K562 (cell line): ENCODE measurements around the gene SEMA3A. TPM values are rescaled to one million over a fixed set of nuclear protein-coding genes. Genes with fewer than 3 reads are reported as not detected.

Experiments
- ATAC-seq: fragments of 200-7000 bp; cut with Tn5 transposase; 3 replicates; pipeline ENCODE4 v1.9.1; 2020; ENCODE audit warnings: moderate library complexity
- BruUV-seq: library from RNA; stranded (reverse); fragments of 400-500 nt; replicated peaks from 2 replicates; lab custom pipeline; 2021; lab: Mats Ljungman, UMichigan
- CTCF ChIA-PET: fragments of 300-600 bp; formaldehyde crosslinking; extraction: SDS; loops from one replicate; lab custom pipeline; 2021; ENCODE audit warnings: low intra/inter-chr PET ratio; lab: Yijun Ruan, JAX
- POLR2A ChIA-PET: fragments of 300-600, 350-650 bp; sonication (Branson Sonifier 250); formaldehyde crosslinking; extraction: SDS; loops from one replicate; lab custom pipeline; 2021; ENCODE audit warnings: antibody characterized with exemption, inconsistent platforms; lab: Yijun Ruan, JAX
- DNase-seq, 4 experiments: peaks; one replicate each; pipeline versions ENCODE4 v3.0.0 to v3.0.0-alpha.2; 2011 to 2018; ENCODE audit warnings: low spot score in 3 of 4, mixed read lengths in 3 of 4; ENCODE audit errors: extremely low read depth in 1 of 4
- FAIRE-seq: peaks from 2 replicates; lab custom pipeline; 2011; peaks lifted over from hg19 to GRCh38; lab: Jason Lieb, UNC
- H2AFZ ChIP-seq: 2 replicates; pipeline ENCODE4 v1.6.0; 2011; ENCODE audit warnings: low read depth, low read length, control low read depth, inconsistent platforms
- H3K27ac ChIP-seq: fragments of 200-600 bp; 3 replicates; pipeline ENCODE4 v1.8.0; 2011; ENCODE audit warnings: low read depth, mild to moderate bottlenecking, control low read depth, inconsistent platforms, low read length, moderate library complexity, mixed read lengths; ENCODE audit errors: extremely low read depth
- H3K27me3 ChIP-seq, 2 experiments: fragments of 300-600 bp in 1 of 2; 2 replicates in 1 of 2; 3 replicates in 1 of 2; pipeline versions ENCODE4 v1.6.0 to v1.8.0; 2011; ENCODE audit warnings: inconsistent platforms in 2 of 2, low read length in 2 of 2, mild to moderate bottlenecking in 1 of 2, mixed read lengths in 1 of 2, moderate library complexity in 1 of 2; ENCODE audit not compliant: control insufficient read depth in 2 of 2, insufficient read depth in 2 of 2
- H3K36me3 ChIP-seq: fragments of 300-600 bp; 3 replicates; pipeline ENCODE4 v1.8.0; 2011; ENCODE audit warnings: mild to moderate bottlenecking, low read length, inconsistent platforms; ENCODE audit not compliant: control insufficient read depth, insufficient read depth
- H3K4me1 ChIP-seq, 2 experiments: fragments of 200-600 bp in 1 of 2; replicated peaks in 1 of 2; 2 replicates in 1 of 2; 3 replicates in 1 of 2; pipeline versions ENCODE4 v1.5.1 to v1.8.0; 2011; ENCODE audit warnings: inconsistent platforms in 2 of 2, low read length in 2 of 2, mild to moderate bottlenecking in 1 of 2, mixed read lengths in 1 of 2, moderate library complexity in 1 of 2; ENCODE audit not compliant: control insufficient read depth in 2 of 2, insufficient read depth in 2 of 2
- H3K4me2 ChIP-seq: 2 replicates; pipeline ENCODE4 v1.6.1; 2011; ENCODE audit warnings: low read length, control low read depth, inconsistent platforms, mixed read lengths; ENCODE audit not compliant: insufficient read depth
- H3K4me3 ChIP-seq: fragments of 200-600 bp; sonication (generic), shearing (Covaris generic); 2 replicates; pipeline ENCODE4 v1.5.1; 2016; ENCODE audit warnings: control low read depth, inconsistent platforms
- H3K79me2 ChIP-seq: fragments of 200-600 bp; 3 replicates; pipeline ENCODE4 v1.8.0; 2011; ENCODE audit warnings: low read length, inconsistent platforms; ENCODE audit not compliant: control insufficient read depth, insufficient read depth
- H3K9ac ChIP-seq, 2 experiments: 2 replicates each; pipeline versions ENCODE4 v1.6.0 to v1.6.1; 2011; ENCODE audit warnings: low read depth in 2 of 2, low read length in 2 of 2, control low read depth in 1 of 2, inconsistent platforms in 1 of 2, mild to moderate bottlenecking in 1 of 2, mixed read lengths in 1 of 2; ENCODE audit not compliant: insufficient read depth in 1 of 2
- H3K9me1 ChIP-seq: one replicate; pipeline ENCODE4 v1.6.0; 2011; ENCODE audit warnings: inconsistent platforms, mild to moderate bottlenecking, low read length, moderate library complexity; ENCODE audit not compliant: control insufficient read depth, insufficient read depth
- H3K9me3 ChIP-seq: replicated peaks from 2 replicates; pipeline ENCODE4 v1.5.1; 2011; ENCODE audit warnings: low read depth, low read length, inconsistent platforms; ENCODE audit not compliant: control insufficient read depth, insufficient read depth
- H4K20me1 ChIP-seq: replicated peaks from 2 replicates; pipeline ENCODE4 v1.6.1; 2011; ENCODE audit warnings: low read length, inconsistent platforms, mixed read lengths; ENCODE audit not compliant: control insufficient read depth, insufficient read depth
- CHD4 ChIP-seq: fragments of 200-600 bp; sonication (generic); IDR thresholded peaks from 3 replicates; pipeline ENCODE4 v1.6.1; 2012; ENCODE audit warnings: low read depth, mild to moderate bottlenecking, mixed read lengths, low read length, inconsistent platforms; ENCODE audit not compliant: insufficient read depth, insufficient replicate concordance, poor library complexity, severe bottlenecking
- EZH2 ChIP-seq: IDR thresholded peaks from 2 replicates; pipeline ENCODE4 v1.6.1; 2012; ENCODE audit warnings: low read depth, mild to moderate bottlenecking, inconsistent platforms, low read length, borderline replicate concordance
- POLR2AphosphoS2 ChIP-seq: IDR thresholded peaks from 2 replicates; pipeline ENCODE4 v1.6.1; 2012; ENCODE audit warnings: low read length, improper control_type of control experiment
- in situ Hi-C: fragments of 300-500 bp; cut with MboI; formaldehyde crosslinking; loops from 4 replicates; pipeline ENCODE4 v1.15.0; 2018; ENCODE audit warnings: inconsistent platforms, mixed read lengths
- intact Hi-C: fragments of 100-400 bp; cut with micrococcal nuclease; formaldehyde crosslinking; loops from 2 replicates; pipeline ENCODE4 v1.14.2; 2022
- polyA plus RNA-seq, 8 experiments: library from polyadenylated mRNA; depleted of rRNA in 4 of 8; stranded (reverse) in 5 of 8; unstranded in 3 of 8; fragments of >200 nt; fragmentation: Nextera tagmentation in 2 of 8; fragmentation: Illumina TruSeq in 1 of 8; extraction: Ambion mirVana in 2 of 8; extraction: Trizol in 1 of 8; gene quantifications; 2 replicates each; pipeline versions ENCODE4 v1.2.1 to v1.2.3, GENCODE V29; 2011 to 2014; ENCODE audit warnings: inconsistent platforms in 1 of 8, missing spikeins in 1 of 8
- total RNA-seq, 7 experiments: library from RNA; depleted of rRNA in 6 of 7; stranded (reverse); fragments of >200 nt in 6 of 7; fragmentation: Illumina TruSeq in 2 of 7; extraction: Trizol in 2 of 7; gene quantifications; 2 replicates each; pipeline versions ENCODE4 v1.2.1 to v1.2.3, GENCODE V29; 2011 to 2021; ENCODE audit warnings: low replicate concordance in 1 of 7

Gene SEMA3A
- total and polyA plus RNA-seq, 9 of the 15 experiments (the other 6 are each of a cell fraction or from before 2014, with no cell fraction given), result 0.36 to 3.0 (median 1.1) TPM

DNA sequence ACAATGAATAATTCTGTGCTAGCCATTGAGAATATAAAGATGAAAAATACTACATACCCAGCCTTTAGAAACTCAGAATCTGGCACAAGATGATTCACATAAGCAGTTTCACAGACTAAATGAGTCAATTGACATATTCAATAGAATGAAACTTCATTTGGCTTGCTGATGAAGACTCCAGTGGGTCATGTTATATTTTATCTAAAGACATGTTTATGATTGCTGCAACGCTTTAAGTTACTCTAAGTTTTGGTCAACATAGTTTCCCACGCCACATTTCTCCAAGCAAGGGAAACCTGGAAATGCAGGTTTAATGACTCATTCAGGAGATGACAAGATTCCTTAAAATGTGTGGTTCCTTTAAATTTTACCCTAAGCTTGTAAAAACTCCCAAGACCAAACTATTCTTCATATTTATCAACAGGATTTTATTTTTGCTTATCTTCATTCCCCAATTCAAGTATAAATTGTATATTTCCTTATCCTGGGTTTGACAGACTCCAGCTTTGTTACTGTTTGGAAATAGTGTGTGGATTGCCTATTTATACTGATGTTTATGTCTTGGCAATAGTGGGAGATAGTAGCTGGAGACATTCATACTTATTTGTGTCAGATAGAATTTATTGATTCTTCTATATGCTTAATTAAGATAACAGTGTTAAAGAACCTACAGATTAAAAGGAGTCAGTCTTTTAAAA, 6.6 kb downstream of the SEMA3A start (continued):
- no peak for TF ChIP-seq POLR2AphosphoS2

DNA sequence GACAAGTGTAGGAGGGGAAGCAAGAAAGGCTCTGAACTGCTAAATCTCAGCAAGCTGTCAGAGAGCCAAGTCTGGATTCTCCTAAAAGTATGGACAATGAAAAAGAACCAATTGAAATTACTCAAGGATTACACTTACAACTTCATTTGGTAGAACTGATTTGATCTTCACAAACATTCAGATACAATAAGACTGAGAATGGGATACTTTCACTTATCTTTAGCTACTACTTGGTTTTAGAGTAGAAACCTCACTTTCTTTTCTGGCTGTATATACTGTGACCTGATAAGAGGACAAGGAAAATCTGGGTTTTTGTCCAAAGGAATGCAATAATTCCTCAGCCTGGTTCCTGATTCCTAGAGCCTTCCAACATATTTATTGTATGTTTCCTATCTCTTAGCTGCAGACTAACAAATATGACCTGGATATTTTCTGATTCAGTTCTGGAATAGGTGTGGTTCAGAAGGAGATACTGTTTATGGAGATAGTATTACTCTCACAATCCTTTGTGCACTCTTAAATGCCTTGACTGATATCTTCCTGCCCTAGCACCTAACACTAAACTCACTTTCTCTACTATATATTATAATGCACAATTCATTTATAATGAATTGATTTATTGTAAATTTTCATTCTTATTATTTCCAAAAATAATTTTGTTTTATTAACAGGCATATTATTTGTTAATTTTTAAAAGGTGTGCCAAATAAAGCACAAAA, 7.3 kb downstream of the SEMA3A start:
- no peaks in the 10 kb centered on the region for H3K9me1 ChIP-seq
- no peak overlapping the region for H3K4me2 ChIP-seq
- no peaks in the 10 kb centered on the region for H4K20me1 ChIP-seq
- no peak overlapping the region for H2AFZ ChIP-seq
- ChIA-PET CTCF (no interaction called here), POLR2A (no interaction called here)
- no TSS peak for BruUV-seq
- no peak overlapping the region for H3K4me3 ChIP-seq
- H3K4me1 ChIP-seq, result no peaks in the 10 kb centered on the region
- no peaks in the 10 kb centered on the region for H3K27me3 ChIP-seq
- no peak for TF ChIP-seq EZH2
- no peak for TF ChIP-seq CHD4
- intact Hi-C loops, result no loop called here
- FAIRE-seq (no peak), ATAC-seq (no peak), DNase-seq (no peak)
- H3K9me3 ChIP-seq, result no peaks in the 10 kb centered on the region
- H3K9ac ChIP-seq, result no peak overlapping the region
- H3K79me2 ChIP-seq, result no peaks in the 10 kb centered on the region
- in situ Hi-C loops, result no loop called here
- no peak overlapping the region for H3K27ac ChIP-seq
- H3K36me3 ChIP-seq, result no peaks in the 10 kb centered on the region
